Subcutaneous abdominal adipose tissue (tissue), 5 donors: ENCODE data around the gene RPS6KA5.

Experiments used
- H3K27ac ChIP-seq: one replicate; pipeline ENCODE4 v1.7.0; 2013; ENCODE audit warnings: low read depth, mild to moderate bottlenecking, inconsistent platforms, low read length, moderate library complexity
- H3K27me3 ChIP-seq, 5 donors: one replicate each; pipeline ENCODE4 v1.7.0; 2013; ENCODE audit warnings: low read length in 5 of 5, inconsistent platforms in 1 of 5; ENCODE audit not compliant: control insufficient read depth in 5 of 5, insufficient read depth in 4 of 5
- H3K36me3 ChIP-seq, 5 donors: one replicate each; pipeline ENCODE4 v1.7.0; 2013; ENCODE audit warnings: low read length in 5 of 5; ENCODE audit not compliant: control insufficient read depth in 5 of 5, insufficient read depth in 5 of 5
- H3K4me1 ChIP-seq, 5 donors: one replicate each; pipeline ENCODE4 v1.7.0; 2013; ENCODE audit warnings: low read length in 5 of 5, mild to moderate bottlenecking in 3 of 5, moderate library complexity in 1 of 5; ENCODE audit not compliant: control insufficient read depth in 5 of 5, insufficient read depth in 5 of 5
- H3K4me3 ChIP-seq, 5 donors: one replicate each; pipeline ENCODE4 v1.7.0; 2013; ENCODE audit warnings: low read length in 5 of 5, low read depth in 1 of 5
- H3K9ac ChIP-seq, 5 donors: one replicate each; pipeline ENCODE4 v1.7.0; 2013; ENCODE audit warnings: low read length in 5 of 5, mild to moderate bottlenecking in 4 of 5, moderate library complexity in 3 of 5
- H3K9me3 ChIP-seq, 5 donors: one replicate each; pipeline ENCODE4 v1.7.0; 2013; ENCODE audit warnings: low read length in 5 of 5; ENCODE audit not compliant: control insufficient read depth in 5 of 5
- donor health status: healthy.
- donor health status: healthy.
- donor health status: healthy.
- donor health status: healthy.
- donor health status: healthy.

Gene RPS6KA5

DNA sequence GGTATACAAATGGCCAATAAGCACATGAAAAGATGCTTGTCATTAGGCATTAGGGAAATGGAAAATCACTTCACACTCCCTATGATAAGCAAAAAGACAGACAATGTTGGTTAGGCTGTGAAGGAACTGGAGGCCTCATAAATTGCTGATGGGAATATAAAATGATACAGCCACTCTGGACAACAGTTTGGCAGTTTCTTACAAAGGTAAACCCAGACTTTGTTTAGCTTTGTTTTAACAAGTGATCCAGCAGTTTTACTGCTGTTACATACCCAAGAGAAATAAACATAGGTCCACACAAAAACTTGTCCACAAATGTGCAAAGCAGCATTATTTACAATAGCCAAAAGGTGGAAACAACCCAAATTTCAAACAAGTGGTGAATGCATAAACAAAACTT is 5.4 kb downstream of the RPS6KA5 start:
- Histone ChIP-seq H3K27me3 (no peaks in the 10 kb centered on the region), H3K9ac (no peak overlapping the region), H3K27ac (no peak overlapping the region), H3K4me3 (no peak overlapping the region), H3K36me3 (no peaks in the 10 kb centered on the region), H3K4me1 (peaks cover 0 to 8% (median 7%) of the 10 kb centered on the region in 5 donors), H3K9me3 (no peaks in the 10 kb centered on the region)

DNA sequence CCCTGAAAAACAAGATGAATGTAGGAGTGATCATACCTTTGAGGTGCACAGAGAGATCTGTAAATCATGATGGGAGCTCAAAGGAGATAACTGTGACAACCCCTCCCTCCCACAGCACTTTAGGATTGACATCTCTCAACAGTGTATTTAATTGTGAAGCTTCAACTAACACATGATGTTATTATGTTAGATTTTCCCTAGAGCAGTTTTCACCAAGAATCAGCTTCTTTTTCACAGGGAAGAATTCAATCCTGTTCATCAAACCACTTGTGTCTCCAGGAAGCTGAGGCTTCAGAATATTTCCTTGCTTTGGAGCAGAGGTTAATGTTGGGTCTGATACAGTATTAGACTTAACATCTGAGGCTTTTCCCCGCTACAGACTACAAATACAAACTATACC is 11.8 kb downstream of the RPS6KA5 start:
- Histone ChIP-seq H3K36me3 (no peaks in the 10 kb centered on the region), H3K9me3 (no peaks in the 10 kb centered on the region), H3K9ac (no peak overlapping the region), H3K27me3 (no peaks in the 10 kb centered on the region), H3K4me1 (peaks cover 0 to 3% (median 0%) of the 10 kb centered on the region in 5 donors), H3K4me3 (no peak overlapping the region), H3K27ac (no peak overlapping the region)

DNA sequence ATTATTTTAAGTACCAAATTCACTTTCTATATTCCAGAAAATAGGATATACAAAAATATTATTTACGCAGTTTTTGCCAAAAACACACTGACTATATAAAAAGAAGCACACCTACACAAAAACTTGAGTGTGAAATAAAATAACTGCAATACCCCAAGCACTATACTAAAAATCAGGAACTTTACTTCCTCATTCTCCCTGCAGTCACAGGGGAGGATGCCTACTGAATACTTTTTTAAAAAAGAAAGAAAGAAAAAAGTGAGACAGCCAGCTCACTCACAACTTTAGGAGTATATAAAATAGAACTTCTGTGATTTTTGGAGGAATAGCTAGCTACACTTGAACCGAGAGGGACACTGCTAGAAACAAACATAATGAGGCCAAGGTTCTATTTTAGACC is 12.2 kb downstream of the RPS6KA5 start:
- H3K4me1 ChIP-seq: peaks cover 0 to 3% (median 0%) of the 10 kb centered on the region in 5 donors

DNA sequence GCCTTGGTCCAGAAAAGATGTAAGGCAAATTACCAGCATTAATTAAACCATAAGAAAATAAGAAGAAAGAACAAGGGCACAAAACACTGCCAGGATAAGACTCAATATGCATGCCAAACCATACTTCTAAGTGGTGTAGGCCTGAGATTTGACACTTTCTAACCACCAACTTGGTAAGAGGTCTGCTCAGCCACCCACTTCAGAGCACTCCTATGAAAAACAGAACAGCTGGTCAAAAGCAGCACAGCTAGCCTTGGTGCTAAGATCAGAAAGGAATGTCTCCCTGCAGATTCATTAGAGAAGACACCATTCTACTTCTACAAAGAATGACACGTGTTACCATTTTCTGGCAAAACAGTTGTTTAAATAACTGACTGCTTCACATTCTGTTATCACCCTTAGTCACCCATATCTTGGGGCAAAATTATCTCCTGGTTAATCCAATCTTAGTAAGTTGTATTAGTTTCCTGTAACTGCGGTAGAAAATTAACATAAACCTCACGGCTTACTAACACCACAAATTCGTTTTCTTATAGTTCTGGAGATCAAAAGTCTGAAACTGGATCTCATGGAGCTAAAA is 13.2 kb downstream of the RPS6KA5 start:
- no peaks in the 10 kb centered on the region for H3K36me3 ChIP-seq
- no peak overlapping the region for H3K9ac ChIP-seq
- H3K27ac ChIP-seq: no peak overlapping the region
- H3K4me3 ChIP-seq: no peak overlapping the region
- peaks cover 0 to 3% (median 0%) of the 10 kb centered on the region in 5 donors for H3K4me1 ChIP-seq
- H3K27me3 ChIP-seq: no peaks in the 10 kb centered on the region
- no peaks in the 10 kb centered on the region for H3K9me3 ChIP-seq

More for the DNA sequence above, 12.2 kb downstream of the RPS6KA5 start:
- Histone ChIP-seq H3K27me3 (no peaks in the 10 kb centered on the region), H3K9me3 (no peaks in the 10 kb centered on the region), H3K9ac (no peak overlapping the region), H3K27ac (no peak overlapping the region), H3K4me3 (no peak overlapping the region), H3K36me3 (no peaks in the 10 kb centered on the region)

DNA sequence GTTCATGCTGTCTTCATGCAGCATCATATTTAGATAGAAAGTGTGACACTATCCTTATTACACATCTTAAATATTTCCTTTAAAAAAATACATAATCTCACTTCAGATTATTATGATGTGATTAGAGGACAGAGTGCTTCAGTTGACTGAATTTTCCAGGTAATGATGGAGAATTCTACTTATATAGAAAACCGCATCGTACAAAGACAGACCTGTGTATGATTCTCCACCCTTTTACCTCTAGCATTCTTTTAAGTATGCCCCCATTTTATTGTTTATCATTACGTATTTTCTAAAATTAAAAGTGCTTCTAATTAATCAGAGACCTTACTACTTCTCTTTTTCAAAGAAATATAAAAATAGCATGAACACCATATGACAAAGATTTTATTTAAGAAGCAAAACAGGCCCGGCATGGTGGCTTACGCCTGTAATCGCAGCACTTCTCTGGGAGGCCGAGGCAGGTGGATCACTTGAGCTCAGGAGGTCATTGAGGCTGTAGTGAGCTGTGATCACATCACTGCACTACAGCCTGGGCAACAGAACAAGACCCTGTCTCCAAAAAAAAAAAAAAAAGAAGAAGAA is 13.9 kb downstream of the RPS6KA5 start:
- Histone ChIP-seq H3K9ac (no peak overlapping the region), H3K9me3 (no peaks in the 10 kb centered on the region), H3K36me3 (no peaks in the 10 kb centered on the region), H3K4me1 (peaks cover 0 to 3% (median 0%) of the 10 kb centered on the region in 5 donors), H3K4me3 (no peak overlapping the region), H3K27me3 (no peaks in the 10 kb centered on the region), H3K27ac (no peak overlapping the region)

DNA sequence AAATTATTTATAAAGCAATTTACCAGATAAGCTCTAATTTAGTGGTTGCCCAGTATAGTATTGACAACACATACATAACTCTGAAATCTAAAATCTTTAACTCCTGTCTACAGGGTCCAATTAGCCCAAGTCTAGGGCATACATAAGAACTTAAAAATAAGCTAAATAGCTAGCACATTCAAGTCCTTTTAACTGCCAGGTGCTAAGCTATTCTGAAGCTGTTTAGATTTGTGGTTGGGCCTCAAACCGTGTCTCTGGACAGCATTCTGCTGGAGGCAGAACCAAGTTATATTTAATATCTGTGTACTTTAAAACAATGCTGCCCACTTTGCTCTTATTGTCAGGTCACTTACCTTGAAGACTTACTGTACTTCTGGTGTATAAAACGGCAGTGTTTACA is 19.0 kb downstream of the RPS6KA5 start:
- Histone ChIP-seq H3K9ac (no peak overlapping the region), H3K4me3 (no peak overlapping the region), H3K27me3 (no peaks in the 10 kb centered on the region), H3K4me1 (peaks cover 0 to 3% (median 0%) of the 10 kb centered on the region in 5 donors), H3K27ac (no peak overlapping the region), H3K9me3 (no peaks in the 10 kb centered on the region), H3K36me3 (no peaks in the 10 kb centered on the region)

DNA sequence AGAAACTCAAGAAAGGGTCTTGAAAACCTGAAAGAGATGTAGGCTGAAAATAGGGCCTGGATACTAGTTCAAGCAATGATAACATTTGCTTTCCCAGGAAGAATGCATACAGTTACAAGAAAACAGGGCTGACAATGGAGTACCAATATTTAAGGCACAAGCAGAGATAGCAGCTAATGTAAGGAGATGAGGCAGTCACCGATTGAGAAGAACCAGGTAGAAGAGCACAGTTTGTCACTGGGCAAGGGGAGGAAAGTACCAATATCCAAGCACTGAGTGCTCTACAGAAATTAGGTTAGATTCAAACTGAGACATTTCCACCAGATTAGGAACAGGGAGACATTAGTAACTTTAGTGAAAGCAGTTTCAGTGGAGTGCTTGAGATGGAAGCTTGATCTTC is 19.9 kb downstream of the RPS6KA5 start:
- H3K36me3 ChIP-seq: no peaks in the 10 kb centered on the region
- H3K27ac ChIP-seq: no peak overlapping the region
- H3K9me3 ChIP-seq: no peaks in the 10 kb centered on the region
- H3K4me1 ChIP-seq: no peaks in the 10 kb centered on the region
- H3K4me3 ChIP-seq: no peak overlapping the region
- H3K9ac ChIP-seq: no peak overlapping the region
- H3K27me3 ChIP-seq: no peaks in the 10 kb centered on the region

DNA sequence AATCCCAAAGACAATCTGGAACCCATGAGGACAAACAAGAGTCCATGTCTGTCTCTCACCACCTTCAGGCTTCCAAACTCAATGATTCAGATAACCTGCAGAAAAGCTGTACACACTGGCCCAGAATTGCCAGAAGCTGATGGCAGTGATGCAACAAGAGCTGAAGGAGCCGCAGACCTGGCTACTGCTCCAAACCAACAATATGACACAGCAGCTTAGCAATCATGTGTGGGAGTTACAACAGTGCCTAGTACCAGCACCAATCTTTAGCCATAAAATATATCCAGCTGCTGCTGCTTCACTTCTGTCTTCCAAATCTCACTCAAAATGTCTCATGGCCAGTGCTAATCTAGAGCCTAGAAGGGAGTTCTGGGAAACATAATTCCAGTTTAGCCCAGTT is 22.0 kb downstream of the RPS6KA5 start:
- H3K27ac ChIP-seq: no peak overlapping the region
- H3K36me3 ChIP-seq: no peaks in the 10 kb centered on the region
- peaks cover 0 to 2% (median 0%) of the 10 kb centered on the region in 5 donors for H3K9me3 ChIP-seq
- H3K9ac ChIP-seq: no peak overlapping the region
- H3K4me3 ChIP-seq: no peak overlapping the region
- no peaks in the 10 kb centered on the region for H3K4me1 ChIP-seq
- H3K27me3 ChIP-seq: no peaks in the 10 kb centered on the region

DNA sequence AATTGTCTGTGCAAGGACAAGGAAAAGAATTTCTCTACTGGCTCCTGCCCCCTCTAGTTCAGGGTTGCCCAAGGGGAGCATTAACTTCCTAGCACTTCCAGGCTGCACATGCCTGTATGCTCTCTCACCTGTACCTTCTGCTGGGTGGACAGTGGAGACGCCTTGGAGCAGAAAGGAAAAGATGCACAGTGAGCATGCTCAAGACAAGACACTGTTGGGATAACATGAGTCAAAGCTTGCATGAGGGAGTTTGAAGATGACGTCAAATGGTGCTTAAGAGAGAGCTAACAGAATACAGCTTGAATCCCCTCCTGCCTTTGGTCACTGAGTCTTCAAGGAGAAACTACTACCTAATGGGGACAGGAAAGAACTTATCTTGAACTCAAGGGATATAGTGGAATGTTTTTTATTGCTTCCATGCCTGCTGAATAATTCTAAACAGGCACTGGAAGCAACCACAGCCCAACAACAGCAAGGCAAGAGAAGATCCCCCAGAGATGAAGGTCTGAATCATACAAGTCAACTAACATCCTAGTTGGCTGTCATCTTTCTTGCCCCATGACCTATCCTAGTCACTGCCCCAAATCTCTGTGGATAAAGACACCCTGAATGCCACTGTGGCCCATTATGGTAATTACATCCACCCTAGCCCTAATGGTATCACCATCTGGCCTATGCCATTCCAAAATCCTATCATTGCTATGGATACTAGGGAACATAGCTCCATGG is 23.5 kb downstream of the RPS6KA5 start:
- Histone ChIP-seq H3K4me1 (peaks cover 0 to 4% (median 0%) of the 10 kb centered on the region in 5 donors), H3K27ac (no peak overlapping the region), H3K9me3 (peaks cover 0 to 2% (median 0%) of the 10 kb centered on the region in 5 donors), H3K27me3 (no peaks in the 10 kb centered on the region), H3K9ac (no peak overlapping the region), H3K4me3 (no peak overlapping the region), H3K36me3 (no peaks in the 10 kb centered on the region)

DNA sequence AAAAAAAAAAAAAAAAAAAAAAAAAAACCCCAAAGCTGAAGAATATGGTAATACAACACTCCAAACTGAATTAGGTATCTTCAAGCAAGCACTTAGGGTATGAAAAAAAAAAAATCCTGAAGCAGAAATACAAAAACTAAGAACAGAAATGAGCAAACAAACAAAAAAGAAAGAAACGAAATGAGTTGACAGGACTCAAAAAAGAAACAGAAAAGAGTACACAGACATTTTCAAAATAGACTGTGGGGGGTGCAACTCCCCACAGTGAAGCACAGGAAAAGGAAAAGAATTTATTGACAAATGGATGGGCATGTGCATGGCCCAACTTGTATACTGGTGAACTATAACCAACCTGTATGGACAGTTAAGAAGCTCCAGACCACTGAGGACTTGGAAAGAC is 24.6 kb downstream of the RPS6KA5 start:
- H3K4me3 ChIP-seq: no peak overlapping the region
- no peaks in the 10 kb centered on the region for H3K27me3 ChIP-seq
- peaks cover 0 to 2% (median 0%) of the 10 kb centered on the region in 5 donors for H3K9me3 ChIP-seq
- no peak overlapping the region for H3K27ac ChIP-seq
- H3K36me3 ChIP-seq: no peaks in the 10 kb centered on the region
- H3K4me1 ChIP-seq: peaks cover 0 to 4% (median 0%) of the 10 kb centered on the region in 5 donors
- no peak overlapping the region for H3K9ac ChIP-seq
